ENCODE measurements around the gene PABPN1L. TPM values are rescaled to one million over a fixed set of nuclear protein-coding genes. Genes with fewer than 3 reads are reported as not detected.

PABPN1L gene
- total RNA-seq, 3 donors from 2014 or later: not detected

DNA sequence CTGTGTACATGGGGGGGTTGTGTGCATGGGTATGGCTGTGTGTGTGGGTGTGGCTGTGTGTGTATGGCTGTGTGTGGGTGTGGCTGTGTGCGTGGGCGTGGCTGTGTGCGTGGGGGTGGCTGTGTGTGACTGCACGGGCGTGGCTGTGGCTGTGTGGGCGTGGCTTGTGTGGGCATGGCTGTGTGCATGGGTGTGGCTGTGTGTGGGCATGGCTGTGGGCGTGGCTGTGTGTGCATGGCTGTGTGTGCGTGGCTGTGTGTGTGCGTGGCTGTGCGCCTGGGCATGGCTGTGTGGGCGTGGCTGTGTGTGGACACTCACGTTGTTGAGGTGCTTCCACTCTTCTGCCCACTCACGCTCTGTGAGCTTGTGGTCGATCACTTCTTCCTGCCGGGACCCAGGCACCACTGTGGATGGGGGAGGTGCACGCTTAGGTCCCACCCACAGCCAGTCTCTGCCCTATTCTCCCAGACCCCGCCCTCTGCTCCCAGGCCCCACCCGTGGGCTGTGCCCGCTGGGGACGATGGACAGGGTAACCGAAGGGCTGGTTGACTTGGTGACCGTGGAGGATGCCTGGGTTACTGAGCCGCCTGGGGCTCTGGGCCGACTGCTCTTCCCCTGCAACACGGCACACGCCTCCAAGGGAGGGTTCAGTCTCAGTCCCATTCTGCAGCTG is 16.0 kb upstream of the PABPN1L start:
- ATAC-seq (no peak), DNase-seq (no peak)
- Mint-ChIP-seq H3K27me3 (ENCODE audit: low read depth) (no peaks in the 10 kb centered on the region), H3K4me3 (no peak overlapping the region), H3K9me3 (no peaks in the 10 kb centered on the region), H3K4me1 (ENCODE audit: low read depth) (peaks cover 3% of the 10 kb centered on the region), H3K36me3 (ENCODE audit: insufficient read depth) (no peaks in the 10 kb centered on the region)

DNA sequence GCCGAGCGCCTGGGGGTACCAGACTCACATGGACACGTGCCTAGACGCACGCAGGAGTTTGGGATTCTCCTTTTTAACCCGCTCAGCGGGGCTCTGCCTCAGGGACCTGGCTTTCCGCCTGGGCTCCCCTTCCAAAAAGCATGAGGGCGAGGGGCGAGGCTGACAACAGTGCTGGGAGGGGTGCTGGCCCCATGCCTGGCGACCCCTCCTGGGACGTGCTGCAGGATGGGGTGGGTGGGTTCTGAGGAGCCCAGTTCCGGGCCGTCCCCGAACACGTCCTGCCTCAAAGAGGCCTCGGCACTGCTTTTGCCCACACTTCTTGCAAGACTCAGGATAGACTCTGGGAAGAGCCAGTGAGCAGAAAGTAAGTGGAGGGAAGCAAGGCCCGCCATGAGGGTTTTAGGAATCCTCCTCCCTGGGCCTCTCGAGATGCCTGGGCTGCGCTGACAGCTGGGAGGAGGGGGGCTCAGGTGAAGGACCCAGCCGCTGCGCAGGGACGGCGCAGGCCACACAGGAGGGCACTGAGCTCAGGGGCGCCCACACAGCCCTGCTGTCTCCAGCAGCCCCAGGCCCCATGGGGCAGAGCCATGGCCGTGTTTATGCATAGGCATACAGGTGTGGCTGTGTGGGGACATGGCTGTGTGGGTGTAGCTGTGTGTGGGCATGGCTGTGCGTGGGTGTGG is 15.4 kb upstream of the PABPN1L start:
- no peak for DNase-seq
- no peaks in the 10 kb centered on the region for H3K36me3 Mint-ChIP-seq (ENCODE audit: insufficient read depth)
- no peaks in the 10 kb centered on the region for H3K27me3 Mint-ChIP-seq (ENCODE audit: low read depth)
- no peak for ATAC-seq
- H3K9me3 Mint-ChIP-seq: no peaks in the 10 kb centered on the region
- no peak overlapping the region for H3K4me3 Mint-ChIP-seq
- H3K4me1 Mint-ChIP-seq (ENCODE audit: low read depth): peaks cover 3% of the 10 kb centered on the region

DNA sequence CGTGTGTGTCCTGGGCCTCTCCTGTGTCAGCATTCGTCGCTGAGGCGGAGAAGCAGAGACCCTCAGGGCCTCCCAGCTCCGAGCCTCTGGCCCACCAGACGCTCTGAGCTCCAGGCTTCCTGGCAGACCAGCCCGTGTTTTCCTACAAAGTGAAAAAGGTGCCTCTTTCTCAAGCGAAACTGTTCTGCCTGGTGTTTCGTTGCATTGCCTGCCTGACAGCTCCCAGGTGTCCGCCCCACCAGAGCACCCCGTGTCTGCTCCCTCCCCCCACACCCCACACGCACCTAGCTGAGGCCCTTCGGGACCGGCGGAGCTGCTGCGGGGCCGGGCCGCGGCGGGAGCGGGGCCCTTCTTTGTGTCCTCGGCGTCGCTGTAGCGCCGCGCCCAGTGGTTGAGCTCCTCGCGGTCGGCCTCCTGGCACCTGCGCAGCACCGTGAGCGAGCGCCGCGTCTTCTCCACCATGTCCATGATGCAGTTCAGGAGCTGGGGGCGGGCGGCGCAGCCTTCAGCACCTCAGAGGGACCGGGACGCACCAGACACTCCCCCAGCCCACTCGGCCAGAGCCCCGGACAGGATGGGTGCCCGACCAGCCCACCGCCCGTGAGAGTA is 14.7 kb upstream of the PABPN1L start:
- DNase-seq: no peak
- Mint-ChIP-seq H3K9me3 (no peaks in the 10 kb centered on the region), H3K4me3 (no peak overlapping the region), H3K36me3 (ENCODE audit: insufficient read depth) (no peaks in the 10 kb centered on the region), H3K4me1 (ENCODE audit: low read depth) (peaks cover 3% of the 10 kb centered on the region), H3K27me3 (ENCODE audit: low read depth) (no peaks in the 10 kb centered on the region)
- ATAC-seq: no peak

DNA sequence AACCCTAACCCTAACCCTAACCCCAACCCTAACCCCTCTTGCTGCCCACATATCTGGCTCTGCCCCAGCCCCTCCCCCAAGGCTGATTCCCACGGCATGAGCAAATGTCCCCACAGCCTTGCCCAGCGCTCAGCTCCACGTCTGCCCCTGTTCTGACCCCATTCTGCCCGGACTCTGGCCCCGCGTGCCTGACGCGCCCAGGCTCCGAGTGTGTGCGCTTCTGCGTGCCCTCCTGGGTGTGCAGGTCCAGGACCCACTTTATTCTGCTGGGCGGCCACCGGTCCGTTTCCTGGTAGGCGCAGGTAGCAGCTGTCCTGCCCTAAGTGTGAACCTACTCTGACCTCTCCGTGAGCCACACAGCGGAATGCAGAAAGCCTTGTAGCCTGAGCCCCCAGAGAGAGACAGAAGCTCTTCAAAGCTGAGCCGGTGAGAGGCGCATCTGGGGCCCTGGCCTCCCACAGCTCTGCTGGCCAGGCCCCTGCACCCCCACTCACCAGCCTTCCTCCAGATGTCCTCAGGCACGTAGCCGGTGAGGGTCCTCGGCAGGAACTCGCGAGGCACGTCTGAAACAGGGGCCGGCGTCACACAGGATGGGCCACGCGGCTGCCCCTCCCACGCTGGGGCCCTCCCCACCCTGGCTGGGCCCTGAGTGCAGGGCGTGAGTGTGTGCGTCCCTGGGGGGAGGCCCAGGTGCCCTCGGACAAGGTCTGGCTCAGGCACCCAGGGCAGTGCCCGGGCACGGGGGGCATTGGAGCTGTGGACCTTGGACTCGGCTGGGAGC is 14.0 kb upstream of the PABPN1L start:
- Mint-ChIP-seq H3K4me3 (no peak overlapping the region), H3K4me1 (ENCODE audit: low read depth) (peaks cover 3% of the 10 kb centered on the region), H3K27me3 (ENCODE audit: low read depth) (no peaks in the 10 kb centered on the region), H3K36me3 (ENCODE audit: insufficient read depth) (no peaks in the 10 kb centered on the region), H3K9me3 (no peaks in the 10 kb centered on the region)
- no peak for DNase-seq
- ATAC-seq: no peak

DNA sequence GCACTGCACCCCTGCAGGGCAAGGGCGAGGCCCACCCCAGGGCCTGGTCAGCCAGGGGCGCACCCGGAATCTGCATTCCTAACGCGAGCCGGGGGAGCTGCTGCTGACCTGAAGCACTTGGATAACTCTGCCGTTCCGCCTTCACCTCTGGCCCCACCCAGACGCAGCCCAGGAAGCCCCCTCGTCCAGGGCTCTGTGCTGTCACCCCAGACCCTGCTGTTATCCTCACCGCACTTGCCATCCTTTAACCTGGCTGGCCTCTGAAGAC is 13.3 kb upstream of the PABPN1L start:
- H3K27me3 Mint-ChIP-seq (ENCODE audit: low read depth): no peaks in the 10 kb centered on the region
- ATAC-seq (no peak), DNase-seq (no peak)
- no peaks in the 10 kb centered on the region for H3K9me3 Mint-ChIP-seq
- H3K4me1 Mint-ChIP-seq (ENCODE audit: low read depth): peaks cover 3% of the 10 kb centered on the region
- no peaks in the 10 kb centered on the region for H3K36me3 Mint-ChIP-seq (ENCODE audit: insufficient read depth)
- no peak overlapping the region for H3K4me3 Mint-ChIP-seq

DNA sequence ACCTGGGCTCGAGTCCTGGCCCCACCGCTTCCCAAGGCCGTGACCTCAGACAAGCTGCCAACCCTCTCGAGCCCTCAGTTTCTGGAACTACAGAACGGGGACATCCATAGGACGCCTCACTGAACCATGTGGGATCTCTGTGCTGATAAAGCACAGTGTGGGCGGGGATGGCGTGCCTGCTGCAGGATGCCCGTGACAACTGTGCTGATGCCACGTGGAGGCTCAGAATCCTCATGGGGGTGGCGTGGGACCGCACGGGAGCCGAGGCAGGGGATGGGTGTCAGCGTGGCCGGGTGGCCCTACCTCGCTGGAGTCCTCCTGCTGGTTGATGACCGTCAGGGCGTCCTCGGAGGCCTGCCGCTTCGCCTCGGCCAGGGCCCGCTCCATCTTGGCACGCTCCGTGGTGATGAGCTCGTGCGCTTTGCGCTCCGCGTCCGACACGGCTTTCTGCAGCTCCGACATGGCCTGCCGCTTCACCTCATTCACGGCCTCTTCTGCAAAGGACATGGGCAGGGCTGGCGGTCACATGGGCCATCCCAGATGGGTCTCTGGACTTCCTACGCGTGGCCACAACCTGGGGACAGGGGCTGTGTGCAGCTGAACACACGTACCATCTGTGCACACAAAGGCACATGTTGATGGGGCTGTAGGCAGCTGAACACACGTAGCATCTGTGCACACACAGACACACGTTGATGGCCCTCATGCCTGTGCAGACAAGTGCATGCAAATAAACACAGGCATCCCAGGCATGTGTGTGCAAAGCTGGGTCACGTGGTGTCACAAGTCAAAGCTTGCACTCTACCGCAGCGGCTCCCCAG is 12.7 kb upstream of the PABPN1L start:
- Mint-ChIP-seq H3K9me3 (no peaks in the 10 kb centered on the region), H3K36me3 (ENCODE audit: insufficient read depth) (no peaks in the 10 kb centered on the region), H3K27me3 (ENCODE audit: low read depth) (no peaks in the 10 kb centered on the region), H3K4me3 (no peak overlapping the region), H3K4me1 (ENCODE audit: low read depth) (peaks cover 3% of the 10 kb centered on the region)
- DNase-seq: no peak
- no peak for ATAC-seq

DNA sequence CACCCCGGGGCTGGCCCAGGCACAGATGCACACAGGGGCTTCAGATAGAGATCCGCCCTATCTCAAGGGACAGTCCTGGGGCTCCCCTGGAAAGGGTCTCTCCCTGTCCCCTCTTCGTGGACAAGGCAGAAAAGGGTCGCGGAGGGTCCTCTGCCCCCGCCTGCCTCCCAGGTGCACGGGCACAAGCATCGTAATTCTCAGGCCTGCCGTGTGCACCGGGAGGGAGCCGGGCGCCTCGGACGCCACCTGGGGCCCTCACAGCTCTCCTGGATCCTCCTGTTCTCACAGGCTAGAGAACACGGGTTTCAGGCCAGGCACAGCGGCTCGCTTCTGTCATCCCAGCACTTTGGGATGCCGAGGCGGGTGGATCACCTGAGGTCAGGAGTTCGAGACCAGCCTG is 11.9 kb upstream of the PABPN1L start:
- no peak for ATAC-seq
- Mint-ChIP-seq H3K4me3 (no peak overlapping the region), H3K36me3 (ENCODE audit: insufficient read depth) (no peaks in the 10 kb centered on the region), H3K9me3 (no peaks in the 10 kb centered on the region), H3K27me3 (ENCODE audit: low read depth) (no peaks in the 10 kb centered on the region), H3K4me1 (ENCODE audit: low read depth) (peaks cover 3% of the 10 kb centered on the region)
- no peak for DNase-seq

DNA sequence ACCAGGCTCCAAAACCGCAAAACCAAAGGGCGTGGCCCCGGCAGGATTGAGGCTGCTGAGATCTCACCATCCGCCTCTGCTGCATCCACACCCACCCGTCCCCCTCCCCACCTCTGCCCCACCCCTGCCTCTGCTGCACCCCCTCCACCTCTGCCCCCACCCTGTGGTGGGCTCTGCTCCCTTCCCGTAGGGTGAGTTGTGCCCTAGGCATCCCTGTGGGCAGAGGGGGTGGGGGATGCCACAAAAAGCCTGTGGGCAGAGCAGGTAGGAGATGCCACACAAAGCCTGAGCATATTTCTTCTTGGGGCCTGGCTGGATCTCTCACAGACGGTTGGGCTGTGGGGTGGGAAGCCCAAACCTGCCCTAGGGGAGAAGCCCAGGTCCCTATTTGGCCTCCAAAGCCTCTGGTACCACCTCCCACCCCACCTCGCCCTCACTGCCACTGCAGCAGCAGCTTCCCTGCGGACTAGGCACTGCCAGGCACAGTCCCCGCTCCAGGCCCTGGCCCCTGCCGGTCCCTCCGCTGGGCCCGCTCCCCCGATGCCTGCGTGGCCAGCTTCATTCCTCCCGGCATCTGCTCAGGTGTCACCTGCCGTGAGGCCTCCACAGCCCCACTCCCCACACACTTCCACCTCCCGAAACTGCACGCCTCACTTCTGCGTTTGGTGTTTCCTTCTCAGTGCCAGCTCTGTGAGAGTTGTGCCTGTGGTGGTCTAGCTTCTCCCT is 11.3 kb upstream of the PABPN1L start:
- Mint-ChIP-seq H3K4me3 (no peak overlapping the region), H3K36me3 (ENCODE audit: insufficient read depth) (no peaks in the 10 kb centered on the region), H3K4me1 (ENCODE audit: low read depth) (peaks cover 3% of the 10 kb centered on the region), H3K27me3 (ENCODE audit: low read depth) (no peaks in the 10 kb centered on the region), H3K9me3 (no peaks in the 10 kb centered on the region)
- ATAC-seq (no peak), DNase-seq (no peak)

DNA sequence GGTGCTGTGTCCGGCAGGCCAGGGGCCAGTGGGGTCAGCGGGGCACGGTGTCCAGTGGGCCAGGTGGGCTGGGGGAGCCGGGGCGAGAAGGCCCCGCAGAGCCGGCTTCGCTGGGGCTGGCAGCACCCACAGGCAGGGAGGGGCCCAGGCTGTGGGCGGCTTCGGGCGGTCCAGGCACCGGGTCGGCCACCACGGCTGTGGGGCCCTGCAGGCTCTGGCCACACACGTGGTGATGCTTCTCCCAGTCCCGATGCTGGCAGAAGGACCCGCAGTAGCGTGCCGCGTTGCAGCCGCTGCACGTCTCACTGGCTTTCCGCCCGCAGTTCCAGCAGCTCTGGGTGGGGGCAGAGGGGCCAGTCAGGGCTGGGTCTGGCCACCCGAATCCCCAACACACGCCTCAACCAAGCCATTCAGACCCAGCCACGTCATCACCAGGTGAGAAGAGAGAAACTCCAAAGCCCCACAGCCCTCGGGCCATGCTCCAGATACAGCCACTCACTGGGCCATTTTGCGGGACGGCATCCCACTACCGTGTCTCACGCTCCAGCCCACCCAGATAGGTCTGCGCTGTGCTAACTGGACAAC is 10.6 kb upstream of the PABPN1L start:
- Mint-ChIP-seq H3K4me3 (no peak overlapping the region), H3K9me3 (no peaks in the 10 kb centered on the region), H3K4me1 (ENCODE audit: low read depth) (no peaks in the 10 kb centered on the region), H3K36me3 (ENCODE audit: insufficient read depth) (no peaks in the 10 kb centered on the region), H3K27me3 (ENCODE audit: low read depth) (no peaks in the 10 kb centered on the region)
- no peak for ATAC-seq
- no peak for DNase-seq

DNA sequence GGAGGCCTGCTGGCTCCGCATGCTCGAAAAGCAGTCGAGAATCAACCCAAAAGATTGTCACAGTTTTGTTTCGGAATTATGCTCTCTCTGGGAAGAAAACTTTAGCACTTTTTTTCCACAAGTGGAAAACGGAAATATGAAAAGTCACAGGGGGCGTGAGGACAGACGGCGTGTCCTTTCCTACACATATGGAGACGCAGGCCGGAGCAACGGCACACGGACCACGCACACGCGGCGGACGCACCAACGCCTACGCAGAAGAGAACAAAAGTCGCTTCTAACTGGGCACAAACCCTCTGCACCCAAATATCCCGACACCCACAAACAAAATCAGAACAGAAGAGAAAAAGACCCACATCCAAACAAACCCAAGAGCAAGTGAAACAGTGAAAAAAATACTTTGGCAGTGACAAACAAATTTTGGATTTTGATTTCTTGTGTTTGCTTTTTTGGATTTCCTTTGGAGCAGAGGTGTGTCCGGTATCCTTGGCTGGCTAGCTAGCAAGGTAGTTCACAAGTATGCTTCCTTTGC is 9.3 kb upstream of the PABPN1L start:
- H3K4me3 Mint-ChIP-seq: no peak overlapping the region
- H3K4me1 Mint-ChIP-seq (ENCODE audit: low read depth): peaks cover 2% of the 10 kb centered on the region
- no peaks in the 10 kb centered on the region for H3K9me3 Mint-ChIP-seq
- peaks cover 5% of the 10 kb centered on the region for H3K27me3 Mint-ChIP-seq (ENCODE audit: low read depth)
- no peak for ATAC-seq
- H3K36me3 Mint-ChIP-seq (ENCODE audit: insufficient read depth): no peaks in the 10 kb centered on the region
- no peak for DNase-seq

DNA sequence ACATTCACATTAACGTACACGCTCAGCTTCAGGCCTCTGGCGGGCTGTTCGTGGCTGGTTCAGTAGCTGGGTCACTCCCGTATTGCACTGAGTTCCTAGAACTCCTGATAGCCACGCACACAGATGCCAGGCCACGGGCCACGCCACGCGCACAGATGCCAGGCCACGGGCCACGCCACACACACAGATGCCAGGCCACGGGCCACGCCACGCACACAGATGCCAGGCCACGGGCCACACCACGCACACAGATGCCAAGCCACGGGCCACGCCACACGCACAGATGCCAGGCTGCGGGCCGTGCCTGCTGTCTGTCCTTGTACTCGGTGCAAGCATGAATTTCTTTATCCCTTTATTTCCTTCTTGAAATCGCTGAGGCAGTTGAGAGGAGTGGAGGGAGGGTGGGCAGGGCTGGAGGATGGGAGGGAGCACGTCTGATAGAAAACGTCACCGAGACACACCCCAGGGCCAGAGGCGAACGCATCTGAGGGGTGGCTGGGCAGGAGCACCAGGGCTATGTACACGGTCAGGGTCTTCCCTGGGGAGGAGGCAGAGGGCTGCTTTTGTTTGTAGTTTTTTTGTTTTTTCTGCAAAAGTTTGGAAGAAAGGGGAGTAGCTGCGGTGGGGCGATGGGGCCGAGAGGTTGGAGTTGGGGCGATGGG is 8.6 kb upstream of the PABPN1L start:
- no peaks in the 10 kb centered on the region for H3K36me3 Mint-ChIP-seq (ENCODE audit: insufficient read depth)
- peaks cover 11% of the 10 kb centered on the region for H3K27me3 Mint-ChIP-seq (ENCODE audit: low read depth)
- no peak overlapping the region for H3K4me3 Mint-ChIP-seq
- no peaks in the 10 kb centered on the region for H3K9me3 Mint-ChIP-seq
- ATAC-seq (no peak), DNase-seq (no peak)
- H3K4me1 Mint-ChIP-seq (ENCODE audit: low read depth): peaks cover 2% of the 10 kb centered on the region

DNA sequence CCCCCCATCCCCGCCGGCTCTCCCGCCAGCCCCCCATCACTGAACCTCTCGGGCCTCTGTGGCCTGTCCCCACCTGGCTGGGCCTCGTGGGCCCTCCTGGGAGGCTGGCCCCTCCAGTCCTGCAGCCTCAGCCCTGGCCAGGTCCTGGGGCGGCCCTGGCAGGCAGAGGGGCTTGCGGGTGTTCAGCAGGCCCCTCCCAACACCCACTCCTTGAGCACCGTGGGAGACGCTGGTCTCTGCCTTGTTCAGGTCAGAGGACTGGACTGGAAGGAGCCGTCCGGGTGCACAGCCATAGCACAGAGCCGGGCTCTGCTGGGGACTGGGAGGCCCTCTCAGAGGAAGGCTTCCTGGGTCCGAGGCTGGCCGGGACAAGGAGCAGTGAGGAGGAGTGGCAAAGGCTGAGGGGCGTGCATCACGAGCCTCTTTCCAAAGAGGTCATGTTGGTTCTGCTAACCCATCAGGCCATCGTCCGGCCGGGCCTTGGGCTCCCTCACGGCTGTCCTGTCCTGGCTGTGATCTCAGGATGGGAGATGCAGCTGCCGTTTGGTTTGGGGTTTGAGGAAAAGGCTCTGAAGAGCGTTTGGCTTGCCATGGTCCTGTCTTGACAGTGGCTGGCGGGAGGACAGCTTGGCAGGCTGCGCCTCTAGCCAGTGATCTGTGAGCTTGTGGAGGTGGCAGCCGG is 6.3 kb upstream of the PABPN1L start:
- Mint-ChIP-seq H3K27me3 (ENCODE audit: low read depth) (peaks cover 20% of the 10 kb centered on the region), H3K36me3 (ENCODE audit: insufficient read depth) (no peaks in the 10 kb centered on the region), H3K4me1 (ENCODE audit: low read depth) (peaks cover 2% of the 10 kb centered on the region), H3K4me3 (no peak overlapping the region), H3K9me3 (no peaks in the 10 kb centered on the region)
- ATAC-seq (no peak), DNase-seq (no peak)

All from activated T-cell treated with anti-CD3 and anti-CD28 coated beads, Interleukin-2, amount 50 U/mL, for 4 hours (primary cell).